ENCODE results near the gene TRAP1. TPM values are rescaled to one million over a fixed set of nuclear protein-coding genes. Genes with fewer than 3 reads are reported as not detected.

Gene TRAP1
- total RNA-seq, 1 donor from 2014 or later, result 97.3 TPM

GRCh38 chr16:3738541-3738940, 21.2 kb upstream of the TRAP1 start:
- TF ChIP-seq CTCF (IDR thresholded peaks at IDR 0.05; ENCODE audit: partially characterized antibody, unreplicated experiment), result no peak
- peaks cover 12% of the 10 kb centered on the region for H3K27me3 Mint-ChIP-seq (ENCODE audit: unreplicated experiment)
- no peak overlapping the region for H3K4me3 Mint-ChIP-seq (ENCODE audit: unreplicated experiment)
- peaks cover 14% of the 10 kb centered on the region for H3K4me1 Mint-ChIP-seq (ENCODE audit: low read depth, unreplicated experiment)
- peaks cover 4% of the 10 kb centered on the region for H3K36me3 Mint-ChIP-seq (ENCODE audit: unreplicated experiment)
- no peak for DNase-seq
- peaks cover 17% of the 10 kb centered on the region for H3K9me3 Mint-ChIP-seq (ENCODE audit: unreplicated experiment)
- no peak overlapping the region for H3K27ac Mint-ChIP-seq (ENCODE audit: unreplicated experiment)

GRCh38 chr16:3738128-3738527, 20.8 kb upstream of the TRAP1 start:
- H3K36me3 Mint-ChIP-seq (ENCODE audit: unreplicated experiment), result peaks cover 4% of the 10 kb centered on the region
- no peak for TF ChIP-seq CTCF (IDR thresholded peaks at IDR 0.05; ENCODE audit: partially characterized antibody, unreplicated experiment)

GRCh38 chr16:3737181-3737580, 19.9 kb upstream of the TRAP1 start:
- H3K36me3 Mint-ChIP-seq (ENCODE audit: unreplicated experiment), result peaks cover 4% of the 10 kb centered on the region
- DNase-seq, result no peak
- H3K27ac Mint-ChIP-seq (ENCODE audit: unreplicated experiment), result peak overlapping the region; percentile 83
- no peak for TF ChIP-seq CTCF (IDR thresholded peaks at IDR 0.05; ENCODE audit: partially characterized antibody, unreplicated experiment)
- peaks cover 7% of the 10 kb centered on the region for H3K4me1 Mint-ChIP-seq (ENCODE audit: low read depth, unreplicated experiment)
- peaks cover 10% of the 10 kb centered on the region for H3K9me3 Mint-ChIP-seq (ENCODE audit: unreplicated experiment)
- H3K4me3 Mint-ChIP-seq (ENCODE audit: unreplicated experiment), result no peak overlapping the region
- peaks cover 17% of the 10 kb centered on the region for H3K27me3 Mint-ChIP-seq (ENCODE audit: unreplicated experiment)

More at GRCh38 chr16:3738128-3738527, 20.8 kb upstream of the TRAP1 start:
- peaks cover 17% of the 10 kb centered on the region for H3K9me3 Mint-ChIP-seq (ENCODE audit: unreplicated experiment)
- H3K27ac Mint-ChIP-seq (ENCODE audit: unreplicated experiment), result no peak overlapping the region
- H3K4me3 Mint-ChIP-seq (ENCODE audit: unreplicated experiment), result no peak overlapping the region
- DNase-seq, result no peak
- H3K27me3 Mint-ChIP-seq (ENCODE audit: unreplicated experiment), result peaks cover 12% of the 10 kb centered on the region
- H3K4me1 Mint-ChIP-seq (ENCODE audit: low read depth, unreplicated experiment), result peaks cover 11% of the 10 kb centered on the region

GRCh38 chr16:3736116-3736515, 18.8 kb upstream of the TRAP1 start:
- Mint-ChIP-seq H3K27ac (ENCODE audit: unreplicated experiment) (no peak overlapping the region), H3K27me3 (ENCODE audit: unreplicated experiment) (peaks cover 17% of the 10 kb centered on the region), H3K4me1 (ENCODE audit: low read depth, unreplicated experiment) (peaks cover 11% of the 10 kb centered on the region), H3K36me3 (ENCODE audit: unreplicated experiment) (peaks cover 4% of the 10 kb centered on the region), H3K4me3 (ENCODE audit: unreplicated experiment) (no peak overlapping the region), H3K9me3 (ENCODE audit: unreplicated experiment) (peaks cover 10% of the 10 kb centered on the region)
- no peak for DNase-seq
- TF ChIP-seq CTCF (IDR thresholded peaks at IDR 0.05; ENCODE audit: partially characterized antibody, unreplicated experiment), result no peak

- H3K4me3 Mint-ChIP-seq (ENCODE audit: unreplicated experiment), result no peak overlapping the region
- TF ChIP-seq CTCF (IDR thresholded peaks at IDR 0.05; ENCODE audit: partially characterized antibody, unreplicated experiment), result no peak
- H3K27me3 Mint-ChIP-seq (ENCODE audit: unreplicated experiment), result peaks cover 18% of the 10 kb centered on the region
- H3K27ac Mint-ChIP-seq (ENCODE audit: unreplicated experiment), result no peak overlapping the region
- no peak for DNase-seq
- H3K4me1 Mint-ChIP-seq (ENCODE audit: low read depth, unreplicated experiment), result peaks cover 13% of the 10 kb centered on the region
- peaks cover 5% of the 10 kb centered on the region for H3K36me3 Mint-ChIP-seq (ENCODE audit: unreplicated experiment)
- peaks cover 10% of the 10 kb centered on the region for H3K9me3 Mint-ChIP-seq (ENCODE audit: unreplicated experiment)
These were observed 18.2 kb upstream of the TRAP1 start for GRCh38 chr16:3735541-3735940.
